Inflammatory macrophage treated with lipopolysaccharide for 1 hour (primary cell): ENCODE data around the gene PABPN1L.
"Not testable (repeated sequence)": the region's sequence is repeated elsewhere in the genome, so short reads cannot be mapped to it uniquely, and the experiment has no call there.

Experiments used
- DNase-seq, 2 donors: peaks; one replicate each; pipeline ENCODE4 v3.0.0-alpha.2; 2020 to 2022

The PABPN1L gene

GRCh38 chr16:88825146-88825545 lies 41.3 kb downstream of the PABPN1L start:
- DNase-seq = no peak

- no peak for DNase-seq
Observed at GRCh38 chr16:88824256-88825077, 42.0 kb downstream of the PABPN1L start.

GRCh38 chr16:88823646-88824045 lies 42.8 kb downstream of the PABPN1L start:
- not testable (repeated sequence) for DNase-seq

GRCh38 chr16:88822281-88823040 lies 44.0 kb downstream of the PABPN1L start:
- no peak for DNase-seq

GRCh38 chr16:88821168-88821850 lies 45.2 kb downstream of the PABPN1L start:
- no peak for DNase-seq

- no peak for DNase-seq
Observed at GRCh38 chr16:88820385-88821025, 46.0 kb downstream of the PABPN1L start.

- DNase-seq = no peak
Observed at GRCh38 chr16:88819126-88819525, 47.3 kb downstream of the PABPN1L start.

GRCh38 chr16:88818575-88818874 lies 47.9 kb downstream of the PABPN1L start:
- no peak for DNase-seq

GRCh38 chr16:88817785-88818574 lies 48.5 kb downstream of the PABPN1L start:
- DNase-seq = no peak

GRCh38 chr16:88816736-88817535 lies 49.5 kb downstream of the PABPN1L start:
- no peak for DNase-seq

- peak in 1 of 2 donors; percentile 37 for DNase-seq
Observed at GRCh38 chr16:88815901-88816589, 50.4 kb downstream of the PABPN1L start.

- no peak for DNase-seq
Observed at GRCh38 chr16:88815227-88815626, 51.2 kb downstream of the PABPN1L start.

- no peak for DNase-seq
Observed at GRCh38 chr16:88814144-88814502, 52.3 kb downstream of the PABPN1L start.
